WTC11 (cell line): ENCODE data around the gene MEIKIN. TPM values are rescaled to one million over a fixed set of nuclear protein-coding genes. Genes with fewer than 3 reads are reported as not detected.

Experiments
- ATAC-seq: fragments of 200-7000 bp; cut with Tn5 transposase; 2 replicates; pipeline ENCODE4 v1.10.0; 2021; ENCODE audit warnings: mild to moderate bottlenecking, moderate library complexity
- Bru-seq: library from RNA; stranded (reverse); fragments of 400-500 nt; gene quantifications from one replicate; lab custom pipeline; 2021; lab: Mats Ljungman, UMichigan
- CTCF ChIA-PET: fragments of 300-600 bp; sonication (Branson Sonifier 250); formaldehyde crosslinking; loops from one replicate; lab custom pipeline; 2021; ENCODE audit warnings: antibody characterized with exemption; lab: Charles Lee
- POLR2A ChIA-PET: fragments of 350-600 bp; sonication (Branson Sonifier 250); formaldehyde crosslinking; loops from one replicate; lab custom pipeline; 2021; ENCODE audit warnings: antibody characterized with exemption; lab: Charles Lee
- DNase-seq: peaks from one replicate; pipeline ENCODE4 v3.0.0; 2021; ENCODE audit warnings: low spot score
- H3K27ac Mint-ChIP-seq: 2 replicates; pipeline ENCODE4 v1.8.0; 2021; ENCODE audit warnings: mixed read lengths
- H3K27me3 Mint-ChIP-seq: 2 replicates; pipeline ENCODE4 v1.8.0; 2021; ENCODE audit warnings: low read depth, mild to moderate bottlenecking, moderate library complexity, mixed read lengths
- H3K36me3 Mint-ChIP-seq: 2 replicates; pipeline ENCODE4 v1.8.0; 2021; ENCODE audit warnings: mixed read lengths
- H3K4me1 Mint-ChIP-seq: 2 replicates; pipeline ENCODE4 v1.8.0; 2022; ENCODE audit warnings: mixed read lengths
- H3K4me3 Mint-ChIP-seq: 2 replicates; pipeline ENCODE4 v1.8.0; 2021; ENCODE audit warnings: mild to moderate bottlenecking, moderate library complexity, mixed read lengths
- H3K9me3 Mint-ChIP-seq: 2 replicates; pipeline ENCODE4 v1.8.0; 2021; ENCODE audit warnings: mixed read lengths
- ATF1 ChIP-seq: sonication (generic); formaldehyde crosslinking; IDR thresholded peaks from 2 replicates; pipeline ENCODE4 v1.8.1; 2023; ENCODE audit warnings: mild to moderate bottlenecking, moderate library complexity, missing genetic modification reagents
- CREB1 ChIP-seq: sonication (generic); formaldehyde crosslinking; IDR thresholded peaks from 2 replicates; pipeline ENCODE4 v1.8.0; 2023; ENCODE audit warnings: mild to moderate bottlenecking, missing genetic modification reagents
- CREM ChIP-seq: sonication (generic); formaldehyde crosslinking; IDR thresholded peaks from 2 replicates; pipeline ENCODE4 v1.8.1; 2022; ENCODE audit warnings: mild to moderate bottlenecking, missing genetic modification reagents, moderate library complexity
- FOXJ3 ChIP-seq: sonication (generic); formaldehyde crosslinking; IDR thresholded peaks from 2 replicates; pipeline ENCODE4 v1.9.0; 2021; ENCODE audit warnings: missing genetic modification reagents, mild to moderate bottlenecking, borderline replicate concordance
- FOXK1 ChIP-seq: sonication (generic); formaldehyde crosslinking; IDR thresholded peaks from 2 replicates; pipeline ENCODE4 v1.8.0; 2022; ENCODE audit warnings: mild to moderate bottlenecking, moderate library complexity, missing genetic modification reagents
- GRHL2 ChIP-seq: fragments of 250-450 bp; sonication (Bioruptor Pico); IDR thresholded peaks from 2 replicates; pipeline ENCODE4 v1.8.0; 2022; ENCODE audit warnings: mild to moderate bottlenecking, moderate library complexity; ENCODE audit not compliant: insufficient replicate concordance, severe bottlenecking
- HMGA2 ChIP-seq: fragments of 250-450 bp; sonication (Bioruptor Pico); IDR thresholded peaks from 2 replicates; pipeline ENCODE4 v1.4.0; 2021; ENCODE audit warnings: mild to moderate bottlenecking, moderate library complexity
- JAZF1 ChIP-seq: fragments of 250-450 bp; sonication (Bioruptor Pico); IDR thresholded peaks from 2 replicates; pipeline ENCODE4 v1.9.0; 2021; ENCODE audit warnings: moderate library complexity, mild to moderate bottlenecking, inconsistent platforms
- MYBL2 ChIP-seq: sonication (generic); formaldehyde crosslinking; IDR thresholded peaks from 2 replicates; pipeline ENCODE4 v1.8.1; 2023; ENCODE audit warnings: mild to moderate bottlenecking, moderate library complexity, missing genetic modification reagents
- RELA ChIP-seq: sonication (generic); formaldehyde crosslinking; IDR thresholded peaks from 2 replicates; pipeline ENCODE4 v1.8.1; 2022; ENCODE audit warnings: missing genetic modification reagents, mild to moderate bottlenecking, borderline replicate concordance
- SMAD3 ChIP-seq: sonication (generic); formaldehyde crosslinking; IDR thresholded peaks from 2 replicates; pipeline ENCODE4 v1.8.0; 2022; ENCODE audit warnings: missing genetic modification reagents, mild to moderate bottlenecking, borderline replicate concordance
- SMAD4 ChIP-seq: sonication (generic); formaldehyde crosslinking; IDR thresholded peaks from 2 replicates; pipeline ENCODE4 v1.8.0; 2022; ENCODE audit warnings: mild to moderate bottlenecking, missing genetic modification reagents
- TP53 ChIP-seq: sonication (generic); formaldehyde crosslinking; IDR thresholded peaks from 2 replicates; pipeline ENCODE4 v1.8.1; 2023; ENCODE audit warnings: mild to moderate bottlenecking, missing genetic modification reagents
- ZNF121 ChIP-seq: sonication (generic); formaldehyde crosslinking; IDR thresholded peaks from 2 replicates; pipeline ENCODE4 v1.8.0; 2023; ENCODE audit warnings: missing genetic modification reagents
- ZNF263 ChIP-seq: sonication (generic); formaldehyde crosslinking; IDR thresholded peaks from 2 replicates; pipeline ENCODE4 v1.8.1; 2022; ENCODE audit warnings: low read depth, mild to moderate bottlenecking, moderate library complexity, missing genetic modification reagents
- ZNF317 ChIP-seq: sonication (generic); formaldehyde crosslinking; IDR thresholded peaks from 2 replicates; pipeline ENCODE4 v1.8.1; 2023; ENCODE audit warnings: low read depth, mild to moderate bottlenecking, moderate library complexity, missing genetic modification reagents, borderline replicate concordance
- ZNF423 ChIP-seq: fragments of 250-450 bp; sonication (Bioruptor Pico); IDR thresholded peaks from 2 replicates; pipeline ENCODE4 v2.1.2; 2022; ENCODE audit warnings: mild to moderate bottlenecking, moderate library complexity
- long read RNA-seq, 3 experiments: library from RNA in 1 of 3; library from capped mRNA in 1 of 3; library from polyadenylated mRNA in 1 of 3; unstranded in 2 of 3; stranded (forward) in 1 of 3; transcript quantifications; one replicate each; pipeline ENCODE4 v2.0.0, GENCODE V29; 2021
- total RNA-seq: library from RNA; stranded (reverse); gene quantifications from 3 replicates; pipeline ENCODE4 v1.2.3, GENCODE V29; 2021
- TF ChIP-seq, protein P1 (sequence below): fragments of 250-450 bp; sonication (Bioruptor Pico); conservative IDR thresholded peaks from 2 replicates; pipeline ENCODE4 v1.9.0; 2021; ENCODE audit warnings: mild to moderate bottlenecking
- TF ChIP-seq, protein P2 (sequence below): fragments of 250-450 bp; sonication (Bioruptor Pico); IDR thresholded peaks from 2 replicates; pipeline ENCODE4 v1.9.0; 2021; ENCODE audit warnings: mild to moderate bottlenecking

Gene MEIKIN, protein sequence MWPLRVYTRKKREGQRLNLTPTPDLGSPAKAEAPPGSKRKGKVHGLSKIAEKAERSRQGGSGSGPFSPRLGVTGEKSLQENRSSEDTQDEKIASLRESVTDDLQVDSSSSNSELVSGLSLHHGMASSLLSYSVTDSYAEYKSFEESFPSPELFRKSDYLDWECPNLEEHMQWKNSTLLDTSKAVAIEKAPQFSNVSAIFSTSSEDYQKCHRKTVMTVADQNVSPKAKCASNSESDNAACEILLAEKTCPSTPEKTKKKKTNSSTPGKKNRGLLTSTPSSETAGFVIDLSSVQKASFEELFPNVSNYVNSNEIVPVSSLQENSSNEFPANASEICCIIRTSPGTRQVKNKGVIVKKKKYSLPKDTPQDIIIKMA
- not detected in 3 replicates for total RNA-seq
- not detected for Bru-seq, nascent RNA
- long read RNA-seq, experiment 1, result 0 reads
- long read RNA-seq, experiment 2, result 0 reads
- long read RNA-seq, experiment 3, result 0 reads

DNA sequence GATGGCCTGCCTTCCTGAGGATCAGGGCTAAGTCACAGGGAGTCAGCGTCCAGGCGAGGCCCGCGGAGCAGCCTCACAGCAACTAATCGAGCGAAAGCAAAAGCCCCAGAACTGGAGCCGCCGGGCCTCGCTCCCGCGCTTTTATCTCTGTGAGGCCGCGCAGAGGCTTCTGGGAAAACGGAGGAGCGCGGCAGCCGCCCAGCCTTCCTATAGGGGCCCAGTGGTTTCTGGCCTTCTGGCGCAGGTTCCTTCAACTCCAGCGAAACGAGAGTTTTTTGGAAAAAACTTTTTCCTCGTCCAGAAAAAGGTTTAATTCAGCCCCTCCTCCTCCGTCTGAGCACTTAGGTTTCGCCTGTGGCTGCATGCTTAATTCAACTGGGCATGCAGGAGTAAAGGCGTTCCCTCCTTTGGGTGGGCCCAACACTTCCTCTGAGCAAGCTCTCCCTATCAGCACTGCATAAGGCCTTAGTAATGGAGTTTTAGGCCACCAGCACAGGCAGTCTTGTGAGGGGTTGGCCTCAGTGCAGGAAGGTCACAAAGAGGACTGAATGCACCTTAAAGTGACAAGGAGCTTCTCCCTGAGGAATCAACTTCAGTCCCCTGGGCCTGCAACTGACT lies at the start of gene MEIKIN:
Gene MEIKIN, minus strand, starts transcription at position 113 of the 618 bp plus-strand sequence. CDS start 158 bp downstream, outside the sequence.
- TF ChIP-seq, protein P1, sequence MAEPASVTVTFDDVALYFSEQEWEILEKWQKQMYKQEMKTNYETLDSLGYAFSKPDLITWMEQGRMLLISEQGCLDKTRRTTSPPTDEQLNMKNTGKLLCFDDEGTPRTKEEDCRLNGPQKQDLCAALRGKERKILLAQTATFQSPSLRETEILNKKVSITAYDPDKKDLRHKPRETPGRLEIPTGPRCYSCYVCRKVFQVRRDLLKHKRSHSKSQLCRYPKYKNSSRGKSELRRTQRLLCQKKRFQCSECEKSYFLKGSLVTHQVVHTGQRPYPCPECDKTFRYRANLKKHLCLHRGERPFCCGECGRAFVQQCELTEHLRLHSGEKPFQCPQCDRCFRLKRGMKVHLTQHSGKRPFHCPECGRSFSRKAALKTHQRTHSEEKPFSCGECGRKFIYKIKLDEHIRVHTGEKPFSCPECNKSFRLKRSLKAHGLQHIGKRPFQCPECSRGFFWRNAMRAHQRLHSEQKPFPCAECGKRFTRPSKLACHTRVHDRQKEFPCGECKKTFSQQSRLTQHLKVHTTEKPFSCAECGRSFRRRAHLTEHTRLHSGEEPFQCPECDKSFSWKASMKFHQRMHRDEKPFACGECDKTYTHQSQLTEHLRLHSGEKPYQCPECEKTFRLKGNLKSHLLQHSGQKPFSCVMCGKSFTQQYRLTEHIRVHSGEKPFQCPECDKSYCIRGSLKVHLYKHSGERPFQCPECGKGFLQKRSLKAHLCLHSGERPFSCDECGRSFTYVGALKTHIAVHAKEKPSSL (CRISPR knock-in tag), result no peak
- TF ChIP-seq ATF1 (CRISPR knock-in tag) (no peak), ZNF263 (CRISPR knock-in tag) (no peak), CREB1 (CRISPR knock-in tag) (no peak), HMGA2 (CRISPR knock-in tag) (no peak), FOXK1 (no peak)
- Mint-ChIP-seq H3K27ac (no peak within 1 kb of the TSS), H3K9me3 (no peaks in the 10 kb centered on the region), H3K36me3 (no peaks in the 10 kb centered on the region), H3K27me3 (no peaks in the 10 kb centered on the region), H3K4me1 (0 out of 2 replicates have a peak, but pooled peaks cover 2% of the 10 kb centered on the region), H3K4me3 (no peak within 1 kb of the TSS)
- DNase-seq, result no peak
- ATAC-seq, result peak; percentile 49
- POLR2A ChIA-PET, result no interaction called here
- CTCF ChIA-PET, result interaction anchor here (1.3 kb wide), 2 partner anchors 62 to 356 kb away, joined by 3 read pairs; no protein-coding TSS in a partner anchor

DNA sequence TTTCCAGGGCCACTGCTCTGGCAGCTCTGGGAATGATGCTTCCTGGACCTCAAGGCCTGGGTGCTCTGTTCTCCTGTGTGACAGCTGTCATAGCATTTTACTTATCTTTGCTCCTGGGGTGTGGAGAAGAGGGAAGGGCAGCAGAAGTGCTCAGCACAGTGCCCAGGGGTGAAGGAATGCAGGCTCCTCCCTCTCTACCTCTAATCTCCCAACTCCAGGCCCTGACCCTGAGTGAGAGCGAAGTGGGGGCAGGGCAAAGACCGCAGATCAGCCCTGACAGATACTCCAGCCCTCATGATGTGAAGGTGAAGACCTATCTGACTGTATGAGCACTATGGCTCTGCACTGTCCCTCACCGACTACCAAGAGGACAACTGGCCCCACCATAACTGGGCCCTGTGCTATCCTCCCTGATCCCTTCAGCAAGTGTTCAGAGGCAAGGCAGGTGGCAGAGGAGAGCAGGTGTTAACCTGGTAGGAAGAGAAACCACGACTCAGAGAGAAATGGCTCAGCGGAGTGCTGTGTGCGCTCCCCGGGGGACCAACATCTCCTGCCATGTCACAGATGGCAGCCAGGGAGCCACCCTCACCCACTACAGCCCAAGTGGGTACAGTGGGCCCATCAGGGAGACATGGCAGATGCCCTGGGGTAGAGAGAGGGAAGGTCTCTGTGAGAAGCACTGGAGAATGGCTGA lies 49.2 kb upstream of the MEIKIN start:
- TF ChIP-seq RELA (CRISPR knock-in tag) (no peak), ZNF121 (CRISPR knock-in tag) (no peak), ZNF423 (CRISPR knock-in tag) (no peak), TP53 (CRISPR knock-in tag) (no peak), MYBL2 (CRISPR knock-in tag) (no peak), SMAD3 (CRISPR knock-in tag) (no peak), CREM (CRISPR knock-in tag) (no peak), ZNF263 (CRISPR knock-in tag) (no peak), ZNF317 (CRISPR knock-in tag) (no peak), JAZF1 (CRISPR knock-in tag) (no peak), GRHL2 (CRISPR knock-in tag) (no peak), CREB1 (CRISPR knock-in tag) (no peak), FOXJ3 (CRISPR knock-in tag) (no peak), SMAD4 (CRISPR knock-in tag) (no peak)
- TF ChIP-seq, protein P2, sequence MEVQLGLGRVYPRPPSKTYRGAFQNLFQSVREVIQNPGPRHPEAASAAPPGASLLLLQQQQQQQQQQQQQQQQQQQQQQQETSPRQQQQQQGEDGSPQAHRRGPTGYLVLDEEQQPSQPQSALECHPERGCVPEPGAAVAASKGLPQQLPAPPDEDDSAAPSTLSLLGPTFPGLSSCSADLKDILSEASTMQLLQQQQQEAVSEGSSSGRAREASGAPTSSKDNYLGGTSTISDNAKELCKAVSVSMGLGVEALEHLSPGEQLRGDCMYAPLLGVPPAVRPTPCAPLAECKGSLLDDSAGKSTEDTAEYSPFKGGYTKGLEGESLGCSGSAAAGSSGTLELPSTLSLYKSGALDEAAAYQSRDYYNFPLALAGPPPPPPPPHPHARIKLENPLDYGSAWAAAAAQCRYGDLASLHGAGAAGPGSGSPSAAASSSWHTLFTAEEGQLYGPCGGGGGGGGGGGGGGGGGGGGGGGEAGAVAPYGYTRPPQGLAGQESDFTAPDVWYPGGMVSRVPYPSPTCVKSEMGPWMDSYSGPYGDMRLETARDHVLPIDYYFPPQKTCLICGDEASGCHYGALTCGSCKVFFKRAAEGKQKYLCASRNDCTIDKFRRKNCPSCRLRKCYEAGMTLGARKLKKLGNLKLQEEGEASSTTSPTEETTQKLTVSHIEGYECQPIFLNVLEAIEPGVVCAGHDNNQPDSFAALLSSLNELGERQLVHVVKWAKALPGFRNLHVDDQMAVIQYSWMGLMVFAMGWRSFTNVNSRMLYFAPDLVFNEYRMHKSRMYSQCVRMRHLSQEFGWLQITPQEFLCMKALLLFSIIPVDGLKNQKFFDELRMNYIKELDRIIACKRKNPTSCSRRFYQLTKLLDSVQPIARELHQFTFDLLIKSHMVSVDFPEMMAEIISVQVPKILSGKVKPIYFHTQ (CRISPR knock-in tag), result no peak
- TF ChIP-seq, protein P1 (CRISPR knock-in tag), result no peak
- H3K36me3 Mint-ChIP-seq, result no peaks in the 10 kb centered on the region
- POLR2A ChIA-PET, result no interaction called here
- ATAC-seq, result peak; percentile 81
- H3K27me3 Mint-ChIP-seq, result no peaks in the 10 kb centered on the region; the same call in 1 of the 2 replicates
- no peak overlapping the region for H3K4me3 Mint-ChIP-seq
- no peaks in the 10 kb centered on the region for H3K9me3 Mint-ChIP-seq
- CTCF ChIA-PET, result interaction anchor here (0.9 kb wide), 1 partner anchor 68 kb away, joined by 3 read pairs; no protein-coding TSS in a partner anchor
- no peak for DNase-seq
- no peak overlapping the region for H3K27ac Mint-ChIP-seq
- peaks cover 19% of the 10 kb centered on the region for H3K4me1 Mint-ChIP-seq
